DMS114 treated with DMSO at 0.1 percent for 48 hours (cell line): ENCODE measurements around the gene CNNM4.

ENCODE experiments used
- DNase-seq: peaks from one replicate; lab custom pipeline; 2025; ENCODE audit not compliant: unreplicated experiment; lab: John Stamatoyannopoulos, UW

Gene CNNM4

GRCh38 chr2:96828874-96829273, 68.2 kb downstream of the CNNM4 start:
- no peak for DNase-seq

GRCh38 chr2:96830044-96830562, 69.4 kb downstream of the CNNM4 start:
- no peak for DNase-seq

GRCh38 chr2:96831679-96832078, 71.0 kb downstream of the CNNM4 start:
- DNase-seq = no peak

- no peak for DNase-seq
Measured at GRCh38 chr2:96832408-96832753, 71.7 kb downstream of the CNNM4 start.

GRCh38 chr2:96832754-96833507, 72.2 kb downstream of the CNNM4 start:
- no peak for DNase-seq

- DNase-seq = no peak
Measured at GRCh38 chr2:96835830-96836229, 75.1 kb downstream of the CNNM4 start.

GRCh38 chr2:96837575-96837974, 76.9 kb downstream of the CNNM4 start:
- DNase-seq = no peak

GRCh38 chr2:96838345-96839292, 77.9 kb downstream of the CNNM4 start:
- DNase-seq = no peak

GRCh38 chr2:96839293-96839874, 78.7 kb downstream of the CNNM4 start:
- no peak for DNase-seq

- DNase-seq = no peak
Measured at GRCh38 chr2:96839875-96840850, 79.5 kb downstream of the CNNM4 start.

- no peak for DNase-seq
Measured at GRCh38 chr2:96841701-96842495, 81.2 kb downstream of the CNNM4 start.

- DNase-seq = no peak
Measured at GRCh38 chr2:96842600-96842999, 81.9 kb downstream of the CNNM4 start.

GRCh38 chr2:96843538-96844268, 83.0 kb downstream of the CNNM4 start, which contains the start of gene ANKRD23:
Gene ANKRD23 (minus strand): TSS chr2:96844021. CDS start chr2:96843992, 29 bp downstream.
- DNase-seq = no peak

GRCh38 chr2:96844405-96844808, 83.7 kb downstream of the CNNM4 start:
- DNase-seq = no peak

- no peak for DNase-seq
Measured at GRCh38 chr2:96846825-96847224, 86.1 kb downstream of the CNNM4 start.

GRCh38 chr2:96847586-96847985, 86.9 kb downstream of the CNNM4 start:
- no peak for DNase-seq

GRCh38 chr2:96848264-96848663, 87.6 kb downstream of the CNNM4 start:
- no peak for DNase-seq

GRCh38 chr2:96852667-96853066, 92.0 kb downstream of the CNNM4 start:
- DNase-seq = no peak

- no peak for DNase-seq
Measured at GRCh38 chr2:96853321-96853720, 92.6 kb downstream of the CNNM4 start.
